Measurements from ENCODE around the gene MUTYH. TPM values are rescaled to one million over a fixed set of nuclear protein-coding genes. Genes with fewer than 3 reads are reported as not detected.
A peak's percentile ranks its signal among the peaks of the same experiment; 100 is the strongest.

MUTYH gene
- total RNA-seq, 4 donors from 2014 or later, result 10.0 to 22.1 (median 14.9) TPM

DNA sequence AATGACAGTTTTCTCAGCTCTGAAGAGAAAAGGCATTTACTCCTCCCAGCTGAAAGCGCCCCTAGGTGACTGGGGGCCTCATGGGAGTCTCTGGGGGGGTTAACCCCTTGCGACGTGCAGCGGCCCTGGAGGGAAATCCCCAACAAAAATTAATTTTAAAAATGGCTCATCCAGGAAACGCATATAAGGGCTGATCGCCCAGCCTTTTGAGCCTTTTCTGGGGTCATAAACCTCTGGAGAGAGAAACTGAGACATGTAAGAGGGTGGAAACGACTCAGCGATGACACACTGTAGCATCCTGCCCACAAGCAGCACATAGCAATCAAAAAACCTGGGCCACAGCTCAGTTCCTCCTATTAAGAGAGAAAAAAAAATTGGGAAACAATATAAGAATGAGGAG, 33.9 kb downstream of the MUTYH start:
- no peak overlapping the region for H3K4me3 ChIP-seq
- 57% methylated on average over 8 of the region's 8 CpGs for WGBS
- no peak overlapping the region for H3K27ac ChIP-seq (replicated peaks in 1 of 4)
- H3K36me3 ChIP-seq, result no peaks in the 10 kb centered on the region
- intact Hi-C loops (cut with DNase I), result loop anchor here (10.0 kb wide), 2 partner anchors 472 to 592 kb away; no protein-coding TSS in a partner anchor
- no peaks in the 10 kb centered on the region for H3K9me3 ChIP-seq
- no peak for DNase-seq (ENCODE audit: extremely low spot score)
- H3K27me3 ChIP-seq, result no peaks in the 10 kb centered on the region
- H3K4me1 ChIP-seq, result peaks cover 11 to 19% (median 16%) of the 10 kb centered on the region in 4 donors
- TF ChIP-seq, protein P1, sequence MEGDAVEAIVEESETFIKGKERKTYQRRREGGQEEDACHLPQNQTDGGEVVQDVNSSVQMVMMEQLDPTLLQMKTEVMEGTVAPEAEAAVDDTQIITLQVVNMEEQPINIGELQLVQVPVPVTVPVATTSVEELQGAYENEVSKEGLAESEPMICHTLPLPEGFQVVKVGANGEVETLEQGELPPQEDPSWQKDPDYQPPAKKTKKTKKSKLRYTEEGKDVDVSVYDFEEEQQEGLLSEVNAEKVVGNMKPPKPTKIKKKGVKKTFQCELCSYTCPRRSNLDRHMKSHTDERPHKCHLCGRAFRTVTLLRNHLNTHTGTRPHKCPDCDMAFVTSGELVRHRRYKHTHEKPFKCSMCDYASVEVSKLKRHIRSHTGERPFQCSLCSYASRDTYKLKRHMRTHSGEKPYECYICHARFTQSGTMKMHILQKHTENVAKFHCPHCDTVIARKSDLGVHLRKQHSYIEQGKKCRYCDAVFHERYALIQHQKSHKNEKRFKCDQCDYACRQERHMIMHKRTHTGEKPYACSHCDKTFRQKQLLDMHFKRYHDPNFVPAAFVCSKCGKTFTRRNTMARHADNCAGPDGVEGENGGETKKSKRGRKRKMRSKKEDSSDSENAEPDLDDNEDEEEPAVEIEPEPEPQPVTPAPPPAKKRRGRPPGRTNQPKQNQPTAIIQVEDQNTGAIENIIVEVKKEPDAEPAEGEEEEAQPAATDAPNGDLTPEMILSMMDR (IDR thresholded peaks at IDR 0.05), result no peak
- TF ChIP-seq EP300 (IDR thresholded peaks at IDR 0.05) (no peak), POLR2AphosphoS5 (IDR thresholded peaks at IDR 0.05) (no peak)

DNA sequence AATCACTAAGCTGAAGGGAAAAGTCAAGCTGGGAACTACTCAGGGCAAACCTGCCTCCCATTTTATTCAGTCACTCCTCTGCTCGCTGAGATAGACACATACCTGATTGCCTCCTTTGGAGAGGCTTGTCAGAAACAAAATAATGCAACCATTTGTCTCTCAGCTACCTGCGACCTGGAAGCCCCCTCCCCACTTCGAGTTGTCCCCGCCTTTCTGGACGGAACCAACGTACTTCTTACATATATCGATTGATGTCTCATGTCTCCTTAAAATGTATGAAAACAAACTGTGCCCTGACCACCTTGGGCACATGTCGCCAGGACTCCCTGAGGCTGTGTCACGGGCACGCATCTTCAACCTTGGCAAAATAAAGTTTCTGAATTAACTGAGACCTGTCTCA, 35.0 kb downstream of the MUTYH start:
- Histone ChIP-seq H3K9me3 (no peaks in the 10 kb centered on the region), H3K27ac (replicated peaks in 1 of 4) (peak overlapping the region in 1 of 4 donors; percentile 92), H3K36me3 (no peaks in the 10 kb centered on the region), H3K4me1 (peaks cover 11 to 19% (median 19%) of the 10 kb centered on the region in 4 donors), H3K27me3 (no peaks in the 10 kb centered on the region), H3K4me3 (no peak overlapping the region)
- 90% methylated on average over 10 of the region's 10 CpGs for WGBS
- intact Hi-C loops (cut with DNase I), result loop anchor here (10.0 kb wide), 2 partner anchors 470 to 590 kb away; no protein-coding TSS in a partner anchor
- no peak for DNase-seq (ENCODE audit: extremely low spot score)
- TF ChIP-seq, protein P1 (IDR thresholded peaks at IDR 0.05), result no peak
- TF ChIP-seq EP300 (IDR thresholded peaks at IDR 0.05), result no peak
- no peak for TF ChIP-seq POLR2AphosphoS5 (IDR thresholded peaks at IDR 0.05)
- no peak for TF ChIP-seq POLR2A (IDR thresholded peaks at IDR 0.05; ENCODE audit: low read depth)

DNA sequence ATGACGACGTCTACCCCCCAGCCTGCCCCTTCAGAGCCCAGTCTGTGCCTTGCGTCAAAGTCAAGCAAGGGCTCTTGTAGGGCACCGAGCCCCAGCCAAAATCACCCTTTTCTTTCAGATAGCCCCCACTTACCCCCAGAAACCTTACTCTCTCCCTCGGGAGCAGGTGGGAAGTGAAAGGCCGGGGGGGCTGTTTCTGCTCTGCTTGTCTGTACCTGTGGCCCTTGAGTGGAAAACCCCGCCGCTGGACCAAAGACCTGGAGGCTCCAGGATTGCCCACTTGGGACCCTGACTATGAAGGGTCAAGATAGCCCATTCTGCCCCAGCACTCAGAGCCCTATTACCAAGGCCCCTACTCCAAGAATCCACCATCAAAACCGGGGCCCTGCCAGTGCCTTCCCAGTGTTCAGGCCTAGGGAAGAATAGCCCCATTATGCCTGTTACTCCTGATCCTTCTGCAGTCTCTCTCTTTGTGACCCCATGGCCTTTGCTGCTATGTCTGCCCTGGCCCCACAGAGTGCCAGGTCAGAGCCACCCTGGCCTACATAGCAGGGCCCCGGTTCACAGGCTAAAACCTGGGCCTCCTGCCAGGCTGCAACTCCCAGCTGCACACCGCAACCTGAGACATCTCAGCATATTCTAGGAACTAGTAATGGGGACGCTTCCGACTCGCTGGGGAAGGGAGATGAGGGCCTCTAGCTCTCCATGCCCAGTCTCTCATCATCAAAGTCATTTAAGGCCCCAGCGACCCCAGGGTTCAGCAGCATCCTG, 35.7 kb downstream of the MUTYH start:
- Histone ChIP-seq H3K9me3 (no peaks in the 10 kb centered on the region), H3K27me3 (no peaks in the 10 kb centered on the region), H3K27ac (replicated peaks in 1 of 4) (peak overlapping the region; percentile 82 to 92 (median 89)), H3K36me3 (no peaks in the 10 kb centered on the region), H3K4me1 (peaks cover 11 to 22% (median 19%) of the 10 kb centered on the region in 4 donors), H3K4me3 (peak overlapping the region; percentile 68 to 88 (median 78))
- peak; percentile 91 for DNase-seq (ENCODE audit: extremely low spot score)
- intact Hi-C loops (cut with DNase I), result loop anchor here (5.0 to 10.0 kb wide), 4 partner anchors 33 to 590 kb away; partner anchors contain the start of gene ZSWIM5
- TF ChIP-seq, protein P1 (IDR thresholded peaks at IDR 0.05), result no peak
- no peak for TF ChIP-seq EP300 (IDR thresholded peaks at IDR 0.05)
- no peak for TF ChIP-seq POLR2AphosphoS5 (IDR thresholded peaks at IDR 0.05)
- no peak for TF ChIP-seq POLR2A (IDR thresholded peaks at IDR 0.05; ENCODE audit: low read depth)
- whole genome bisulfite sequencing, result 56% methylated on average over 15 of the region's 15 CpGs

DNA sequence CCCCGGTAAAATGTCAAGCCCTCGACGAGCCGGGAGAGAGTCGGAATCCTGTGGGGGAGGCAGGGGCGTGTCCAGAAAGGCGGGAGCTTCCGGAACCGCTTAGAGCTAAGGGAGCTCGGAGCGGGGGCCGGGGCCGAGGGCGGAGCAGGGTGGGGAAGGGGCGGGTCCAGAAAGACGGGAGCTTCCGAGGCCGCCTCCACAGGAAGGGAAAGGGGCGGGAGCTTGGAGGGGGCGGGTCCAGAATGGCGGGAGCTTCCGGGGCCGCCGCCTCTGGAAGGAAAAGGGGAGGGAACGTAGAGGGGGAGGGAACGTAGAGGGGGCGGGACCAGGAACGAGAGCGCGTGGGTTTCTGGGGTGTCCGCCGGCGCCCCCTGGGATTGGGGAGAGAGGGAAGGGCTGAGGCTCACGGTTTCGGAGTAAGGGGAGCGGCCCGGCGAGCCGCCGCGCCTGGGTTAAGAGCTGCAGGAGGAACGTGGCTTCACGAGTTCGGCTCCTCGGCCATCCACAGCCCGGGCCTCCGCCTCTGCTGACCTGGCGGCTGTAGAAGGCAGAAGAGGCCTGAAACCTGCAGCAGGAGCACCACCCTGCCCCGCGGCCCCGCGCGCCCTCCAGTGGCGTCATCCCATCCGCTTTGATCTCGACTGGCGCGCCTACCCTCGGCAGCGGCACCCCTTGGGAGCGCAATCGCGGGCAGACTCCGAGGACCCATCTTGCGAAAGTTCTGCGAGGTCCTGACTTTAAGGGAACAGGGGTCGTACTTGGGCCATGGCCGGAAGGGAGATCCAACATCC, 36.5 kb downstream of the MUTYH start:
- no peaks in the 10 kb centered on the region for H3K9me3 ChIP-seq
- peak overlapping the region; percentile 82 to 92 (median 89) for H3K27ac ChIP-seq (replicated peaks in 1 of 4)
- intact Hi-C loops (cut with DNase I), result loop anchor here (5.0 to 10.0 kb wide), 4 partner anchors 34 to 589 kb away; partner anchors contain the start of gene ZSWIM5
- H3K27me3 ChIP-seq, result no peaks in the 10 kb centered on the region
- WGBS, result under 1% methylated on average over 53 of the region's 68 CpGs
- peak overlapping the region; percentile 68 to 88 (median 78) for H3K4me3 ChIP-seq
- no peaks in the 10 kb centered on the region for H3K36me3 ChIP-seq
- peaks cover 11 to 22% (median 19%) of the 10 kb centered on the region in 4 donors for H3K4me1 ChIP-seq
- DNase-seq (ENCODE audit: extremely low spot score), result peak; percentile 99
- TF ChIP-seq, protein P1 (IDR thresholded peaks at IDR 0.05), result peak; percentile 67 to 79 (median 74)
- no peak for TF ChIP-seq POLR2A (IDR thresholded peaks at IDR 0.05; ENCODE audit: low read depth)
- TF ChIP-seq POLR2AphosphoS5 (IDR thresholded peaks at IDR 0.05), result peak; percentile 46 to 78
- no peak for TF ChIP-seq EP300 (IDR thresholded peaks at IDR 0.05)
